NCI-H524 (cell line): Measurements from ENCODE around the gene CPNE6.

Experiments used
- DNase-seq, 2 experiments: peaks; one replicate each; lab custom pipeline; 2025; lab: John Stamatoyannopoulos, UW

The CPNE6 gene

DNA sequence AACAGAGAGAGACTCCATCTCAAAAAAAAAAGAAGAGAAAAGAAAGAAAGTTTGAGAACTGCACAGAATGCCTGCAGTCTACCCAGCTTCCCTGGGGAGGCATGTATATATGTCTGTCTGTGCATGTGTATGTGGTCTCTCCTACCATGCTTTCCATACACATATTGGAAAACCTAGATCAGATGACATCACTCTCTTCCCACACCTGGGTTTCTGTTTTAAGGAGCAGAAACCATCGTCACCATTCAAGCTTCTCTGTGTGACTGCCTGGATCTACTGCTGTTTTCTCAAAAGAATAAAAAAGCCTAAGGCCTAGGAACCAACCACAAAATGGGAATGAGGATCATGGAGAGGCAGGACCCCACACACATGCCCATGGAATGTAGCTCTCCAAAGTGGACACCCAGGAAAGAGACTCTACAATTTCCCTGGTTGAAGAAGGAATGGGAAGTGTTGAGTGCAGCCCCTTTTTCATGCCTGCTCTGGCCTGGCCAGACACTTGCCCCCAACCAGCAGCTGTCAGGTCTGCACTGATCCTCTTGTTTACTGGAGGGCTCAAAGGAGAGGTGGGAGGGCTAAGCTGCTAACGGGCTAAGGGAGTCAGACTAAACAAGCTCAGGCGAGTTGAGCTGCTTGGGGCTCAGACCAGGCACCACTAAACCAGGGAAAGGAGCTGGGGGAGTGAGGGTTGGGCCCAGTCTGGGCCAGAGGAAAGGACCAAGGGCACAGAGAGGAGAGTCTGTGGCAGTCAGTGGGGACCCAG lies 15.0 kb downstream of the CPNE6 start:
- peak; percentile 85 to 96 for DNase-seq

DNA sequence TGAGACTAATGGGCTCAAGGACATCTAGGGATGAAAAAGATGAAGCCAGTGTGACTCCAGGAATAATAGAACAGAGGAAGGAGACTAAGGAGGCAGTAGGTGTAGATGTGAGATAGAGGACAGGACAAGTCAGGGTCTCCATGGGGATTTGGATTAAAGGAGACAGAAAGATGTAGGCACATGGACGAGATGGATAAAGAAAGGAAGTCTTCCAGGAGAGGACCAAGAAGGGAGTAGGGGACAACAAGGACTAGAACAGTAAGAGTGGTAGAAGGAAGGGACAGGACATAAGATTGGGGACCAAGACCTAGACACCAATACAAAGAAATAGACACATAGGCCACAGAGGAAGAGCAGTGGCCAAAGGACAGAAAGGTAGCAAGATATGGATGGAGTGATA lies 15.6 kb downstream of the CPNE6 start:
- no peak for DNase-seq

DNA sequence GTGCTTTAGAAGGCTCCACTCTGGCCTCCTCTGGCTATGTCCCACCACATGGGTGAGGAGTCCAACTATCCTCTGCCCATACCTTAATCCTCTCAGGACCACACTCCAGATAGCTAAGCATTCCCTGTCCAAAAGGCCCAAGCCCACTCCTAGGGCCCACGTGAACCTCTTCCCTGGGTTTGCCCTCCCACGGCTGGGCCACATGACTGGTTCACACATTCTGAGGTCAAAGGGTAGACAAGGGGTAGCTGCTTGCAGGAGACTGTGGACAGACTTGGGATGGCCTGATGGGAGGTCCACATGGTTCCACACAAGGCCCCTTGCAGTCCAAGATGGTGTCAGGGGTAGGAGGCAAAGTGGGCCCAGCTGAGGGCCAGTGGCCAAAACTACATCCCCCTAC lies 16.7 kb downstream of the CPNE6 start:
- DNase-seq, result no peak

DNA sequence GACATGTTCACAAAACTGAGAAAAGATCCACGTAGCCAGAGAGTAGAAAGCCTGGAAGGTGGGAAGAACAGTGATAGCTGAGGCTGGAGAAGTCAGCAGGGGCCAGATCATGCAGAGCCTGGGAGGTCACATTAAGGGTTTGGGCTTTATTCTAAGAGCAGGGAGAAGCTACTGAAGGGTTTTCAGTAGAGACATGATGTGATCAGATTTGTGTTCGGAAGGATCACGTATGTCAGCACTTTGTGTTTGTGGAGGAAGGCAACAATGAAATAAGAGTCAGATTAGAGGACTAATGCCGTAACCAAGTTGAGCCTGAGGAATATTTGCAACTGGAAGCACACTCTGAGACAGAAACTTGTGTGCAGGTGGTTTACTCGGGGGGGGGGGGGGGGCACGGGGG lies 18.5 kb downstream of the CPNE6 start:
- DNase-seq, result no peak

DNA sequence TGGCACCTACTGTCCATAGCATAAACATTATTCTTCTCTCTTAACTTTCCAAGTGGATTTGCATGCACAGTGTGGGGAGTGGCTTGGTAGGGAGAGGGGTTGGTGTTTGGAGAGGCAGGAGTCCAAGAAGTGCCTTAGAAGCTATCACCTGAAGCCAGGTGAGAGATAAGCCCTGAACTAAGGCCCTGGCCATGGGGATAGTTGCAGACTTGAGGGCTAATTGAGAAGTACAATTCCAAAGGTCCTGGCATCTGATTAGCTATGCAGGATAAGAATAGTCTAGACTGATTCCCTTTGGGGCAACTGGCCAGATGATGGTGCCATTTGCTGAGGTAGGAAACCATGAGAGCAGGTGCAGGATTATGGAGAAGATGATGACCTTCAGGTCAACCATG lies 20.7 kb downstream of the CPNE6 start:
- DNase-seq, result no peak

DNA sequence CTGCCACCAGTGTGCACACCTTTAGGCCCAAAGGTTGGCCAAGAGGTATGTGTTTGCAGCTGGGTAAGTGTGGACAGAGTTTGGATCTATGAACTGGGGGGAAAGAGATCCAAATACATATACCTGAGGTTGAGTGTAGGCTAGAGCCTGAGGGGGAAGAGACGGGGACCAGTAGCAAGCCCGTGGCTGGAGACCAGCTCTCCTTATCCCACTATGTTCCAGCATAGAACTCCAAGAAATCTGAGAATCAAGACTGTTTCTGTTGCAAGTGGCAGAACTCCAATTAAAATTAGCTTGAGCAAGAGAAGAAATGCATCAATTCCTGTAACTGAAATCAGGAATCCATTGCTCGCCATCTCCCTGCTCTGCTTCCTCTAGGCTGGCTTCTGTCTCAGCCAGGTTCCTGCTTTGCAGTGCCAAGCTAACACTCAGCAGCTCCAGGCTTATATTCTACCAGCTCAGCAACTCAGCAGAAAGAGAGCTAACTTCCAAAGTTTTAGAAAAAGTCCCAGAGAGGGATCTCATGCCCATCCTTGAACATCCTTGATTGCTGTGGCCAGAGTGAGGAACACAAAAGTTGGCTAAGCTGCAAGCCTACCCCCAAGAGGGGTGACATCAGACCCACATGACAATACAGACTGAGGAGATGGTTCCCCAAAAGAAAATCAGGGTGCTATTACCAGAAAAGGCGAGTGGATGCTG lies 21.3 kb downstream of the CPNE6 start:
- DNase-seq, result no peak

DNA sequence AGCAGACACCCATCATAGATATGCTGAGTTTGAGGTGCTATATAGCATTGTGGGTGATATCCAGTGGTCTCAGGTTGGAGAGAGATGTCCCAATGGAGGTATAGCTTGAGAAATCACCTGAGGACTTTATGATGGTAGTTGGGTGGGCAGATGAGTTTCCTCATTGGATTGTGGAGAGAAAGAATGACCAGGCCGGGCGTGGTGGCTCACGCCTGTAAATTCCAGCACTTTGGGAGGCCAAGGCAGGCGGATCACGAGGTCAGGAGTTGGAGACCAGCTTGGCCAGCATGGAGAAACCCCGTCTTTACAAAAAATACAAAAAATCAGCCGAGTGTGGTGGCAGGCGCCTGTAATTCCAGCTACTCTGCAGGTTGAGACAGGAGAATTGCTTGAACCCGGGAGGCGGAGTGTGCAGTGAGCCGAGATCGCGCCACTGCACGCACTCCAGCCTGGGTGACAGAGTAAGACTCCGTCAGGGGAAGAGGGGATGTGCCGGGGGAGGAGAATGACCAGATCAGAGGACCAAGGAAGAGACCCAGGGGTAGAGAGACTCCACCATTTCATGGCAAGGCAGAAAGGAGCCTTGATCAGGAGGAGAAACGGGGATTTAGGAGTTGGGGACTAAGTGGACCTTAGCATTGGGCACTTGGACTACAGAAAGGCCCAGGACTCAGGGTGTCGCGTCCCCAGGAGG lies 22.0 kb downstream of the CPNE6 start:
- no peak for DNase-seq

DNA sequence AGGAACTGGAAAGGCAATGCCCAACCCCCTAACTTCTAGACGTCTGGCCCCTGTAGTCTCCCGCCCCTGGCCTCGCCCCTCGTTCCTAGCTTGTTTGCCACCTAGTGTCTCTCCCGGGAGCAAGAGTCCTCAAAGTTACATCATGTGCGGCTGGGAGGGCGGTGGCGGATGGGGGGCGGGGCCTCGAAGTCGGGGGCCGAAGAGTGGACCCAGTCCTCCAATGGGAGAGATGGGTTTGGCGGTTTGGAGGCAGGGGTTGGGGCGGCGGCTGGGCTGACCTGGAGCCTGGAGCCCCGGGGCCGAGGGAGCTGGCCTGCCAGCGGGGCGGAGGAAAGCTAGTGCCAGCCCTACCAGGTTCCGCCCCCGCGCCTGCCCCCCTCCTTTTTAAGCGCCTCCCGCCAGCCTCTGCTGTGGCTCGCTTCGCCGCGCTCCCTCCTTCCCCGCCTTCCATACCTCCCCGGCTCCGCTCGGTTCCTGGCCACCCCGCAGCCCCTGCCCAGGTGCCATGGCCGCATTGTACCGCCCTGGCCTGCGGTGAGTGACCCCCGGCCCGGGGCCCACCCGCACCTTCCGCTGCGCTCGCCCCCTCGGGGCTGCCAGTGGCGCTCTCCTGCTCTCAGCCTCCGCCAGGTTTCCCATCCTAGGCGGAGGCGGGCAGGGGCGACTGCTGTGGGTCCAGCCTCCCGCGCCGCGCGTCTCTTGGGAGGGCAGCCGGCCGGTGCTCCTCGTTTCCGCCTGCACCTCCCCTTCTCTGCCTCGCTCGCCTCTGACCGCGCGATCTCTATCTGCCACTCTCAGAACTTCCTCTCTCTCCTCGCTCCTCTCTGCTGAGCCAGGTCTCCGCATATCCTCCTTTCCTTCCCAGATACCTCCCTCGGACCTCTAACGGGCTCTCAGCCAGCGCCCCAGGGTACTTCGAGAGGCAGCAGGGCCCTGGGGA lies 22.8 kb downstream of the CPNE6 start, which contains the start of gene PCK2:
Gene PCK2, plus strand, starts transcription at position 411 of the 940 bp plus-strand sequence. Its CDS starts 95 bp downstream, at position 506.
- DNase-seq, result peak; percentile 95 to 98

DNA sequence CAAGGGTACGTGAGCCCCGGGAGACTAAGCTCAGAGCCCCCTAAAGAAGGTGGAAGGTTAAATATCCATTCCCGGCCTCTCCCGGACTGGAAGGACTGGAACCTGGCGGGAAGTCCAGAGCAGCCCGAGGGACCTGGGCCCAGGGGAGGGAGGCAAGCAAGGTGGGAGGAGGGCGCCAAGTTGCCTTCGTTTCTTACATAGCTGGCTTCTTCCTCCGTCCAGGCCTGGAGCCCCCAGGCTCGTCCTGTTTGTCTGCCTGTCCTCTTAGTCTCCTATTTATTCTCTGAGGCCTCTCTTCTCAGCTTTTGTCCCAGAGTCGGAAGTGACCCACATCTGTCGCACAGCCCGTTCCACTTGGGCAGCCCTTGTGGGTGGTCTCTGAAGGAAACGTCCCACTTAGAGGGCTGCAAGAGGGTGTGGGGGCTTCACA lies 23.5 kb downstream of the CPNE6 start:
- peak in 1 of 2 experiments; percentile 63 for DNase-seq

DNA sequence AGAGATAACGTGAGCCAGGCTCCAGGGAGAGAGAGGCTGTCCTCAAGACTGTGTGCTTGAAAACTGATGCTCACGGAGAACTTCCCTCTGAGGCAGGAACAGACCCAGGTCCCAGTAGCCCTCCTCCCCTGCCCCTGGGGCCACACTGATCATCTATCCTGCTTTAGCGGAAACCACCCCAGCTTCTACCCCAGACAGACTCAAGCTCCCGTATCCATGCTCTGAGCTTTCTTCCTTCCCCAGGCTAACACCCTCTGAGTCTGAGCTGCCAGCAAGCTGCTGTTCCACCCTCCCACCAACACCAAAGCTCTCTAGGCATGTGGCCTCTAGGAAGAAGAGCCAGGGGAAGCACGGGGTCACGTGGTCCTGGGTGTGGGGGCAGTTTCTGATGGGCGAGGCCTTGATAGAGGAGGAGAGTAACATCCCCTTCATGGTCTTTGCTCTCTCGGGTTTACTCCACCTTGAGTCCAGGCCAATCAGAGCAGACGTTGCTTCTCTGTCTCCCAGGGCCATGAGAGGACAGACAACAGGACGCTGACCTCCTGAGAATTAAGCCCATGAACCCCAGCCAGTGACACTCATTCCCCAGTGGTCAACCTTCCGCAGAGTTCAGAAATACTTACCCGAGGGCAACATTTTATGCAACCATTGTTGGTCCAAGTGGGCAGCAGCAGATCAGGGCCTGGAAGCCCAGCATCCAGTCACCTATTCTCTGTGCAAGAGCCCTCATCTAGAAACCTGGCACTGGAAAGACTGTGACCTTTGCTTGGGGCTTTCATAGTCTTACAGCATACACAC lies 24.1 kb downstream of the CPNE6 start:
- DNase-seq, result peak in 1 of 2 experiments; percentile 51

DNA sequence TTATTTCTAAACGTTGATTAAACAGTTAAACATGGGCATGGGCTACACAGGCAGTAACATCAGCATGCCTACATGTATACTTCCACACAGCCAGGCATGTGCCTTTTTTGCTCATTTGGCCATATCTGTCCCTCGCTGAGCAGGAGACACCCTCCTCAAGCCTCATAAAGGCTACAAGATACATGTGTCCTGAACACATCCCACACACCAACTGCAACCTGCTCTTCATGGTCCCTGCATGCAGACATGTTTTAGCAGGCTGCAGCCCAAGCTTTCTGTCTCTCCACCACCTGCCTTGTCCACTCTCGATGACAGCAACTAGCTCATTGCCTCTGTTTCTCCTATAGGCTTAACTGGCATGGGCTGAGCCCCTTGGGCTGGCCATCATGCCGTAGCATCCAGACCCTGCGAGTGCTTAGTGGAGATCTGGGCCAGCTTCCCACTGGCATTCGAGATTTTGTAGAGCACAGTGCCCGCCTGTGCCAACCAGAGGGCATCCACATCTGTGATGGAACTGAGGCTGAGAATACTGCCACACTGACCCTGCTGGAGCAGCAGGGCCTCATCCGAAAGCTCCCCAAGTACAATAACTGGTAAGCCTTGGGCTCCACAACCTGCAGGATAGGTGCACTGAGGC lies 25.3 kb downstream of the CPNE6 start:
- no peak for DNase-seq

DNA sequence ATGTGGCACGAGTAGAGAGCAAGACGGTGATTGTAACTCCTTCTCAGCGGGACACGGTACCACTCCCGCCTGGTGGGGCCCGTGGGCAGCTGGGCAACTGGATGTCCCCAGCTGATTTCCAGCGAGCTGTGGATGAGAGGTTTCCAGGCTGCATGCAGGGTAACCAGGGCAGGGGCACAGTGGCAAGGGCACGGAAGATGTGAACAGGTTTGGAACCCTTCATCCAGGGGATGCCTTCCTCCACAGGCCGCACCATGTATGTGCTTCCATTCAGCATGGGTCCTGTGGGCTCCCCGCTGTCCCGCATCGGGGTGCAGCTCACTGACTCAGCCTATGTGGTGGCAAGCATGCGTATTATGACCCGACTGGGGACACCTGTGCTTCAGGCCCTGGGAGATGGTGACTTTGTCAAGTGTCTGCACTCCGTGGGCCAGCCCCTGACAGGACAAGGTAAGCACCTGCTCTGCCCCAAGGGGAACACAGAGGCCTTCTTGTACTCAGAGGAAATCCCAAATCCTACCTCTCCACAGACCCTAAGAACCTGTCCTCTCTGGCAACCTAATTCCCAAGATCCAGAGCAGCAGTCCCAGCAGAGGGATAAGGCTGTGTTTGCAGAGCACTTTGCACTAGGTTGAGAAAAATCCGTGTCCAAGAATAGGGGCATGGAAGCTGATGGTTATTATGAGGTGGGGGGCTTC lies 27.0 kb downstream of the CPNE6 start:
- no peak for DNase-seq

DNA sequence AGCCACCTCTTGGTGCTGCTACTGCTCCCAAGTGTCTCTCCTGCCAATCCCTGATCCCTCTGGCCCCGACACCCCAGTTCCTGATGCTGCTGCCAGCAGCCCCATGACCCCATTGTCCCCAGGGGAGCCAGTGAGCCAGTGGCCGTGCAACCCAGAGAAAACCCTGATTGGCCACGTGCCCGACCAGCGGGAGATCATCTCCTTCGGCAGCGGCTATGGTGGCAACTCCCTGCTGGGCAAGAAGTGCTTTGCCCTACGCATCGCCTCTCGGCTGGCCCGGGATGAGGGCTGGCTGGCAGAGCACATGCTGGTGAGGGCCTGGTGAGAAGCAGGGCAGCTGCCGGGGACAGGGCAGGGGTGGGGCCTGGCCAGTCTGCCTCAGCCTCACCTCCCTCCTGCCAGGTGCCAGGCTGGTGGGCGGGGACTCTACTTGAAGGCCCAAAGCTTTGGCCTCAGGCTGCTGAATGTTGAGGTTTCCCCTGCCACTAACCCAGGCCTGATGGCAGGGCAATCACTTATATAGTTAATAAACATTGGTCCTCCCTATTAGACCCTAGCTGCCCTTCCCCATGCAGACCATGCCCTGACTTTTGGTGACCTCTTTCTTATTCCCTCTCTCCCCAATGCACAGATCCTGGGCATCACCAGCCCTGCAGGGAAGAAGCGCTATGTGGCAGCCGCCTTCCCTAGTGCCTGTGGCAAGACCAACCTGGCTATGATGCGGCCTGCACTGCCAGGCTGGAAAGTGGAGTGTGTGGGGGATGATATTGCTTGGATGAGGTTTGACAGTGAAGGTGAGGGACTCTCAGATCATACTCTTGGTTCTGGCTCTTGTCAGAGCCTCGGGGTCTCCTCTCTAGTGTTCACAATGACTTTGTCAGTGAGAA lies 27.8 kb downstream of the CPNE6 start:
- DNase-seq, result no peak

DNA sequence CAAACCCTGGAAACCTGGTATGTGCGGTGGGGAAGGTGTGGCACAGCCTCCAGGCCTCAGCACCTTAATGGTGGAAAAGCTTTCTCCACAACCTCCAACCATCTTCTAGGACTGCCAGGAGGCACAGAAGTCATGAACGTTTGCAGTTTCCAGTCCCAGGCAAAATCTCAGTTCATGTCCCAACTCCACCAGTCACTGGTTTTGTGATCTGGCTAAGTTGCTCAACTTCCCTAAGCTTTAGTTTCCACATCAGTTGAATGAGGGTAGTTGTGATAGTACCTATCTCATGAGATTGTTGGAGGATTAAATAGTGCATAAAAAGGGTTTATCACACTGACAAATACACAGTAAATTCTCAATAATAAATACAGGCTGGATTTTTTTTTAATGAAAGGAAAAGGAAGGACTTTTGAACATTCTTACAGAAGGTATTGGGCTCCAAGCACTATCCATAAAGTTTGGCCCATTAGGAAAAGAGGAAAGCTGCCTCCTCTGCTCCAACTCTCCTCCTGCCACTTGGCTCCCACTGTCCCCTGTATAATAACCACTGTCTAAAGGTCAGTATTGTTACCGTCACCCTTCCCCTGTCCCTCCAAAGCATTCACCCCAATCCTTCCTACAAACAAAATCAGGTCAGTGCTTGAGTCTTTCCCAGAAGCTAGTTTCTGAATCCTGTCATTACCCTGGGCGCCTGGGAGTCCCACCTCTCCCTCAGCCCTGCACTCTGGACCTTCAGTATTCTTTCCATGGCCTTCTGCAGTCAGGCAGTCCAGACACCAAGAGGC lies 29.0 kb downstream of the CPNE6 start:
- no peak for DNase-seq

DNA sequence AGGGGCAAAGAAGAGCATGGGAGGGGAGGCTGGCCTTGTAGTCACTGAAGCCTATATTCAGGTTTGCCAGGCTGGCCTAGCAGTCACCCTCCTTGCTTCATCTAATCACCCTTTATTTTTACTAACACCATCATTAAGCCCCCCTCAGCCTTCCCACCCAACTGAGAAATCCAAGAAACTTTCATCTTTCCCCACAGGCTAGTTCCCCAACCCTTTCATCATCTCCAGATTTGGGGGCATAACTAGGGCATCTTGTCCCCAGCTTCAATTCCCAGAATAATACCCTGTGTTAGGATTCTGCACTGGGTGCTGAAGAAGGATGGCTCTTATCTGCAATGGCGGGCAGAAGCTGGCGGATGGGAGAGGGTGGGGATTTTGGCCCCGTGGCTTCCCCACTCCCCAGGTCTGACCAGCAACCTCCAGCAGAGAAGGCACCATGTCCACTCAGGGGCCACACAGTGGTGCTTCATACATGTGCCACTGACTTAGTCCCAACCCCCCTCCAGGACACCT lies 29.7 kb downstream of the CPNE6 start:
- DNase-seq, result no peak

DNA sequence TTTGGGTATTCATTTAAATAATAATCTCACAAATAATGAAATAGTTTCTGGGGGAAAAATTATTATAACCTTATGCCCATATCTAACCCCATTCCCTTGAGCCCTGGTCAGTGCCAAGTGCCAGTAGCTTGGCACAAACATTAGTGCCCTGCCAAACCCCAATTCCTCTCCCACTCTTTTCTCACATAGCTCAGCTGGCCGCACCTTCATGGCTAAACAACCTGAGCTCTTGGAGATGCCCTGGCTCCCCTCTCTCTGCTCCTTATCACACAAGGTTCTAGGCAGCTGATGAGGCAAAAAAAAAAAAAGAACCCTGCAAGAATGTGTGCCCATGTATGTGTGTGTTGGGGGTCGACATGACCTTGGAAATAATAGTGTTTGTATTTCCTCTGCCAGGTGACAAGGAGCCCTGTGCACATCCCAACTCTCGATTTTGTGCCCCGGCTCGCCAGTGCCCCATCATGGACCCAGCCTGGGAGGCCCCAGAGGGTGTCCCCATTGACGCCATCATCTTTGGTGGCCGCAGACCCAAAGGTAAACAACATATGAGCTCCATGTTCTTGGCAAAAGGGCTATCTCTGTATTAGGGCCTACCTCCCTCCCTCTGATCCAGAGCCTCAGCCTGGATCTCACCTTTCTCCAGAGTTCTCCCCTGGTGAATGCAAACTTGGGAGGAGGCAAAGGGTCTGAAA lies 31.1 kb downstream of the CPNE6 start:
- DNase-seq, result no peak

DNA sequence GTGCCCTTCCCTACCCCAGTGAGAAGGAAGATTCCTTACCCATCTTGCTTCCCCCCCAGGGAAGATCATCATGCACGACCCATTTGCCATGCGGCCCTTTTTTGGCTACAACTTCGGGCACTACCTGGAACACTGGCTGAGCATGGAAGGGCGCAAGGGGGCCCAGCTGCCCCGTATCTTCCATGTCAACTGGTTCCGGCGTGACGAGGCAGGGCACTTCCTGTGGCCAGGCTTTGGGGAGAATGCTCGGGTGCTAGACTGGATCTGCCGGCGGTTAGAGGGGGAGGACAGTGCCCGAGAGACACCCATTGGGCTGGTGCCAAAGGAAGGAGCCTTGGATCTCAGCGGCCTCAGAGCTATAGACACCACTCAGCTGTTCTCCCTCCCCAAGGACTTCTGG lies 32.1 kb downstream of the CPNE6 start:
- no peak for DNase-seq
